HG03354 (cell line): ENCODE measurements around the gene PES1.
"Not testable (repeated sequence)": the region's sequence is repeated elsewhere in the genome, so short reads cannot be mapped to it uniquely, and the experiment has no call there.

ENCODE experiments used
- ATAC-seq: cut with Tn5 transposase; IDR thresholded peaks from one replicate; pipeline ENCODE4 v1.9.1; 2021; ENCODE audit warnings: mild to moderate bottlenecking; ENCODE audit not compliant: unreplicated experiment, poor library complexity, severe bottlenecking

PES1 gene

GRCh38 chr22:30559889-30560288, 31.8 kb downstream of the PES1 start:
- ATAC-seq = no peak

- ATAC-seq = no peak
These were observed 34.5 kb downstream of the PES1 start for GRCh38 chr22:30557243-30557642.

GRCh38 chr22:30556388-30556787, 35.3 kb downstream of the PES1 start:
- ATAC-seq = no peak

- ATAC-seq = no peak
These were observed 36.2 kb downstream of the PES1 start for GRCh38 chr22:30555282-30556210.

GRCh38 chr22:30553971-30554370, 37.7 kb downstream of the PES1 start:
- no peak for ATAC-seq

- ATAC-seq = no peak
These were observed 39.0 kb downstream of the PES1 start for GRCh38 chr22:30552719-30553118.

GRCh38 chr22:30551813-30552212, 39.9 kb downstream of the PES1 start:
- ATAC-seq = not testable (repeated sequence)

- no peak for ATAC-seq
These were observed 44.5 kb downstream of the PES1 start for GRCh38 chr22:30547188-30547587.

GRCh38 chr22:30546616-30547015, 45.1 kb downstream of the PES1 start, which contains the start of gene SEC14L6:
TSS of gene SEC14L6 (minus strand) at chr22:30546741. CDS start at chr22:30546682, 59 bp downstream.
- ATAC-seq = no peak

- ATAC-seq = no peak
These were observed 48.9 kb downstream of the PES1 start for GRCh38 chr22:30542811-30543188.

- ATAC-seq = no peak
These were observed 49.5 kb downstream of the PES1 start for GRCh38 chr22:30541961-30542810.

GRCh38 chr22:30541511-30541910, 50.2 kb downstream of the PES1 start:
- not testable (repeated sequence) for ATAC-seq

- ATAC-seq = no peak
These were observed 52.3 kb downstream of the PES1 start for GRCh38 chr22:30539368-30539767.

- ATAC-seq = no peak
These were observed 53.4 kb downstream of the PES1 start for GRCh38 chr22:30538280-30538679.

GRCh38 chr22:30537083-30537731, 54.5 kb downstream of the PES1 start:
- ATAC-seq = no peak

- ATAC-seq = no peak
These were observed 56.5 kb downstream of the PES1 start for GRCh38 chr22:30535182-30535581.

GRCh38 chr22:30531651-30532608, 59.8 kb downstream of the PES1 start:
- no peak for ATAC-seq

- no peak for ATAC-seq
These were observed 65.1 kb downstream of the PES1 start for GRCh38 chr22:30526656-30527055.
